GM18858 (cell line): ENCODE measurements around the gene ZIC3.

Experiments used
- ATAC-seq: cut with Tn5 transposase; IDR thresholded peaks from one replicate; pipeline ENCODE4 v1.9.1; 2021; ENCODE audit not compliant: unreplicated experiment

The ZIC3 gene

GRCh38 chrX:137573324-137574101 lies 7.6 kb downstream of the ZIC3 start:
- no peak for ATAC-seq

- ATAC-seq: no peak
Observed at GRCh38 chrX:137574102-137574783, 8.3 kb downstream of the ZIC3 start.

GRCh38 chrX:137574784-137575293 lies 8.9 kb downstream of the ZIC3 start:
- no peak for ATAC-seq

- no peak for ATAC-seq
Observed at GRCh38 chrX:137575596-137576255, 9.8 kb downstream of the ZIC3 start.

- no peak for ATAC-seq
Observed at GRCh38 chrX:137587151-137587550, 21.2 kb downstream of the ZIC3 start.

- no peak for ATAC-seq
Observed at GRCh38 chrX:137600769-137601168, 34.8 kb downstream of the ZIC3 start.
